GM20431 (cell line): ENCODE results near the gene HSD17B8.

Experiments
- in situ Hi-C: fragments of 300-500 bp; cut with MseI, MboI; formaldehyde crosslinking; loops from one replicate; pipeline ENCODE4 v1.15.0; 2020; ENCODE audit warnings: low sequenced_read_pairs; ENCODE audit not compliant: unreplicated experiment

The HSD17B8 gene

GRCh38 chr6:33189625-33190448, 14.6 kb upstream of the HSD17B8 start:
- in situ Hi-C loops: no loop called here

- in situ Hi-C loops: no loop called here
These were observed 13.8 kb upstream of the HSD17B8 start for GRCh38 chr6:33190504-33191107.

- in situ Hi-C loops: no loop called here
These were observed 12.9 kb upstream of the HSD17B8 start for GRCh38 chr6:33191383-33192104.

- in situ Hi-C loops: no loop called here
These were observed 12.3 kb upstream of the HSD17B8 start, which contains the start of gene COL11A2 for GRCh38 chr6:33192105-33192646. Gene COL11A2, minus strand, starts transcription at chr6:33192467. Its CDS starts 227 bp downstream, at chr6:33192240.

GRCh38 chr6:33192671-33193602, 11.5 kb upstream of the HSD17B8 start:
- in situ Hi-C loops: no loop called here

GRCh38 chr6:33193619-33194018, 10.8 kb upstream of the HSD17B8 start:
- in situ Hi-C loops: no loop called here

- in situ Hi-C loops: no loop called here
These were observed 9.9 kb upstream of the HSD17B8 start for GRCh38 chr6:33194431-33194979.

- in situ Hi-C loops: no loop called here
These were observed 8.9 kb upstream of the HSD17B8 start for GRCh38 chr6:33195304-33196165.

GRCh38 chr6:33197431-33198048, 6.9 kb upstream of the HSD17B8 start:
- in situ Hi-C loops: no loop called here

GRCh38 chr6:33198159-33198852, 6.1 kb upstream of the HSD17B8 start:
- in situ Hi-C loops: no loop called here

- in situ Hi-C loops: no loop called here
These were observed 5.5 kb upstream of the HSD17B8 start for GRCh38 chr6:33198853-33199436.

- in situ Hi-C loops: no loop called here
These were observed 4.7 kb upstream of the HSD17B8 start for GRCh38 chr6:33199687-33200218.

GRCh38 chr6:33200219-33201146, 4.0 kb upstream of the HSD17B8 start, which contains the start of the genes RXRB and SLC39A7:
Gene RXRB, minus strand, starts transcription at chr6:33200665. Its CDS starts 189 bp downstream, at chr6:33200476.
Gene SLC39A7, plus strand, starts transcription at chr6:33200867. Its CDS starts 379 bp downstream, at chr6:33201246.
- in situ Hi-C loops: no loop called here

GRCh38 chr6:33201147-33201545, 3.3 kb upstream of the HSD17B8 start:
- in situ Hi-C loops: no loop called here

- in situ Hi-C loops: no loop called here
These were observed 2.5 kb upstream of the HSD17B8 start for GRCh38 chr6:33201935-33202334.

- in situ Hi-C loops: no loop called here
These were observed 1.7 kb upstream of the HSD17B8 start for GRCh38 chr6:33202799-33203198.
